Osteocyte (in vitro differentiated cells): Measurements from ENCODE around the gene SLC28A1. TPM values are rescaled to one million over a fixed set of nuclear protein-coding genes. Genes with fewer than 3 reads are reported as not detected.

Source experiments
- DNase-seq: peaks from one replicate; pipeline ENCODE4 v3.0.0; 2021; ENCODE audit warnings: mixed read lengths; ENCODE audit not compliant: unreplicated experiment; ENCODE audit errors: extremely low spot score
- H3K27ac Mint-ChIP-seq: one replicate; pipeline ENCODE4 v1.8.0; 2021; ENCODE audit warnings: mild to moderate bottlenecking, mixed read lengths; ENCODE audit not compliant: unreplicated experiment
- H3K27me3 Mint-ChIP-seq: one replicate; pipeline ENCODE4 v1.8.0; 2021; ENCODE audit warnings: mixed read lengths; ENCODE audit not compliant: unreplicated experiment
- H3K36me3 Mint-ChIP-seq: one replicate; pipeline ENCODE4 v1.8.0; 2021; ENCODE audit warnings: mixed read lengths; ENCODE audit not compliant: unreplicated experiment
- H3K4me1 Mint-ChIP-seq: one replicate; pipeline ENCODE4 v1.8.0; 2021; ENCODE audit warnings: mixed read lengths; ENCODE audit not compliant: unreplicated experiment
- H3K4me3 Mint-ChIP-seq: one replicate; pipeline ENCODE4 v1.8.0; 2021; ENCODE audit warnings: mild to moderate bottlenecking, moderate library complexity, mixed read lengths; ENCODE audit not compliant: unreplicated experiment
- H3K9me3 Mint-ChIP-seq: one replicate; pipeline ENCODE4 v1.8.0; 2021; ENCODE audit warnings: mixed read lengths; ENCODE audit not compliant: unreplicated experiment
- total RNA-seq: library from RNA; stranded (reverse); gene quantifications from 2 replicates; pipeline ENCODE4 v1.2.1, GENCODE V29; 2021
- TF ChIP-seq, protein P1 (sequence below): fragments of 200-600 bp; sonication (generic); IDR thresholded peaks from 2 replicates; pipeline ENCODE4 v1.5.0; 2021; ENCODE audit warnings: antibody characterized with exemption, mild to moderate bottlenecking, moderate library complexity

Gene SLC28A1
- total RNA-seq, 1 donor from 2014 or later, result not detected

DNA sequence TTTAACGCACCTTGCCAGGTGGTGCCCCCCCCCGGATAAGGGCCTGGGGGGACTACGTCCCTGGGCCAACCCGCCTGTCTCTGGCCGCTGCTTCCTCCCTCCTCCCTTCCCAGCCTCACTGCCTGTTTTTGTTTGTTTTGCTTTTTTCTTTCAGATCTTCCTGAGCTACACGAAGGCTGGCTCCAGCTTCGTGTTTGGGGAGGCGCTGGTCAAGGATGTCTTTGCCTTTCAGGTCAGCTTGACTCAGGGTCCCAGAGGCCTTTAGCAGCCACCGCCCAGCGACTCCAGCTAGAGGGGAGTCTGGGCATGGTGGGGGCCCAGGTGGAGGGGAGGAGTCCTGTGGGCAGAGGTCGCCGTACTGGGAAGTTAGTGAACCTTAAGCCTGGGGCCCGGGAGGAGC is 24.1 kb downstream of the SLC28A1 start:
- H3K36me3 Mint-ChIP-seq, result no peaks in the 10 kb centered on the region
- TF ChIP-seq, protein P1, sequence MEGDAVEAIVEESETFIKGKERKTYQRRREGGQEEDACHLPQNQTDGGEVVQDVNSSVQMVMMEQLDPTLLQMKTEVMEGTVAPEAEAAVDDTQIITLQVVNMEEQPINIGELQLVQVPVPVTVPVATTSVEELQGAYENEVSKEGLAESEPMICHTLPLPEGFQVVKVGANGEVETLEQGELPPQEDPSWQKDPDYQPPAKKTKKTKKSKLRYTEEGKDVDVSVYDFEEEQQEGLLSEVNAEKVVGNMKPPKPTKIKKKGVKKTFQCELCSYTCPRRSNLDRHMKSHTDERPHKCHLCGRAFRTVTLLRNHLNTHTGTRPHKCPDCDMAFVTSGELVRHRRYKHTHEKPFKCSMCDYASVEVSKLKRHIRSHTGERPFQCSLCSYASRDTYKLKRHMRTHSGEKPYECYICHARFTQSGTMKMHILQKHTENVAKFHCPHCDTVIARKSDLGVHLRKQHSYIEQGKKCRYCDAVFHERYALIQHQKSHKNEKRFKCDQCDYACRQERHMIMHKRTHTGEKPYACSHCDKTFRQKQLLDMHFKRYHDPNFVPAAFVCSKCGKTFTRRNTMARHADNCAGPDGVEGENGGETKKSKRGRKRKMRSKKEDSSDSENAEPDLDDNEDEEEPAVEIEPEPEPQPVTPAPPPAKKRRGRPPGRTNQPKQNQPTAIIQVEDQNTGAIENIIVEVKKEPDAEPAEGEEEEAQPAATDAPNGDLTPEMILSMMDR, result no peak
- H3K27me3 Mint-ChIP-seq, result no peaks in the 10 kb centered on the region
- peaks cover 31% of the 10 kb centered on the region for H3K4me1 Mint-ChIP-seq
- H3K27ac Mint-ChIP-seq, result no peak overlapping the region
- no peaks in the 10 kb centered on the region for H3K9me3 Mint-ChIP-seq
- no peak overlapping the region for H3K4me3 Mint-ChIP-seq
- DNase-seq, result no peak

DNA sequence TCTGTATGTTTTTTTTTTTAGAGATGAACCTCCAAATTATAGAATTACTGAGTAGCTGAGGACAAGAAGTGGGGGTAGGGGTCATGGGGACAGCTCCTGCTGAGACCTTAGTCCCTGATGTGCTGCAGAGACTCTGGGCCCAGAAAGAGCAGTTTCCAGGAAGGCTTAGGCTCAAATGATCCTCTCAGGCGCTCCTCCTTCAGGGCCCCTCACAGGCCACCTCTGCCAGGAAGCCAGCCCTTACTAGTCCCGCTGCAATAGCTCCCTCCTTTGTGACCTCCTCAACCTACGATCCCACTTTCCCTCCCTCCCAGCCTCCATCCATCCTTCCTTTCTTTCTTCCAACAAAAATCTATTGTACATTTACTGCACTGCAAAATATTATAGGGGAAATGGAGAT is 24.6 kb downstream of the SLC28A1 start:
- Mint-ChIP-seq H3K9me3 (no peaks in the 10 kb centered on the region), H3K4me3 (no peak overlapping the region), H3K27me3 (no peaks in the 10 kb centered on the region), H3K36me3 (no peaks in the 10 kb centered on the region), H3K4me1 (peaks cover 31% of the 10 kb centered on the region), H3K27ac (no peak overlapping the region)
- TF ChIP-seq, protein P1, result no peak
- no peak for DNase-seq

DNA sequence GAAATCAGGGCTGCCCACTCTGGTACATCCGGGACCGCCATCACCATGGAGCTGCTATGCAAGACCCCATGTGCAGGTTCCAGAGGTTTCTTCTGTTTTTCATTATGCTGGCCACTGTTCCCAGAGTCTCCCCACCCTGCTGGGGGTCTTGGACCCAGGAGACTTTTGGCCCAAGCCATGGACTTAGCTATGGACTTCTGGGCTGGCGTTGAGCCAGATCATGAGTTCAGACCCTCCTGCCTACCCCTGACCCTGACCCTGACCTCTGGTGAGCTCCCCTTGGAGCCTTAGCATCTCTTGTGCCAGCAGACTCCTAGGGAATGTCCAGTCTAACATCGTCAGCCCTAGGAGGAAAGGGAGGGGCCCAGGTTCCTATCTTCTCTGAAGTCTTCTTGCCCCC is 25.3 kb downstream of the SLC28A1 start:
- Mint-ChIP-seq H3K36me3 (no peaks in the 10 kb centered on the region), H3K4me1 (peaks cover 38% of the 10 kb centered on the region), H3K27me3 (no peaks in the 10 kb centered on the region), H3K27ac (no peak overlapping the region), H3K4me3 (no peak overlapping the region), H3K9me3 (no peaks in the 10 kb centered on the region)
- TF ChIP-seq, protein P1, result no peak
- DNase-seq, result no peak

DNA sequence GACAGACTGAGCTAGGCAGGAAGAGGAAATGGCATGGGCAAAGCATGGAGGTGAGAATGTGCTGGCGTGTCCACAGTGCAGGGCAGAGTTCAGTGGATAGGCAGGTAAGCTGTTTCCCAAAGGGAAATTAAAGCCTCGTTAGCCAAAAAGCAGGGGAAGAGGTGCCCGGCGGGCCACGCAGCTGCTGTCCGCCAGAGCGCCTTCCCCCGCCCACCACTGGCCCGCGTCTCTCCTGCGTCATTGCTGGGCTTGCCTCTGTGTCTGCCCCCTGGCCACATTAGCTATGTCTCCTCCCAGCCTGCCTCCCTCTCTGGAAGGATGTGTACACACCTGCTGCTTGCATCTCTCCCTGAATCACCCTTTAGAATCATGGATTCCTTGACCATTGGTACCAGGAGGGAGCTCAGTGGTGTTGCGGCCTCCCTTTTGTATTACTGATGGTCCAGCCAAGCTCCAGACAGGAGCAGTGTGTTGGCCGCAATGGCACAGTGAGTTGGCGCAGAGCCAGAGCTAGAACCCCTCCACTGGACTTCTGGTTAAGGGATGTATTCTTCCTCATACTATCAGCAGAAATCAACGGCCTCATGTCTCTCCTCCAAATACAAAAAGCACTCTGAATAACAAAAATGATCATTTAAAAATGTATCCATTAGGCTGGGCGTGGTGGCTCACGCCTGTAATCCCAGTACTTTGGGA is 26.6 kb downstream of the SLC28A1 start:
- Mint-ChIP-seq H3K27ac (peak overlapping the region; percentile 95), H3K4me1 (peaks cover 48% of the 10 kb centered on the region), H3K27me3 (no peaks in the 10 kb centered on the region), H3K9me3 (no peaks in the 10 kb centered on the region), H3K4me3 (no peak overlapping the region), H3K36me3 (no peaks in the 10 kb centered on the region)
- DNase-seq, result no peak
- TF ChIP-seq, protein P1, result no peak

DNA sequence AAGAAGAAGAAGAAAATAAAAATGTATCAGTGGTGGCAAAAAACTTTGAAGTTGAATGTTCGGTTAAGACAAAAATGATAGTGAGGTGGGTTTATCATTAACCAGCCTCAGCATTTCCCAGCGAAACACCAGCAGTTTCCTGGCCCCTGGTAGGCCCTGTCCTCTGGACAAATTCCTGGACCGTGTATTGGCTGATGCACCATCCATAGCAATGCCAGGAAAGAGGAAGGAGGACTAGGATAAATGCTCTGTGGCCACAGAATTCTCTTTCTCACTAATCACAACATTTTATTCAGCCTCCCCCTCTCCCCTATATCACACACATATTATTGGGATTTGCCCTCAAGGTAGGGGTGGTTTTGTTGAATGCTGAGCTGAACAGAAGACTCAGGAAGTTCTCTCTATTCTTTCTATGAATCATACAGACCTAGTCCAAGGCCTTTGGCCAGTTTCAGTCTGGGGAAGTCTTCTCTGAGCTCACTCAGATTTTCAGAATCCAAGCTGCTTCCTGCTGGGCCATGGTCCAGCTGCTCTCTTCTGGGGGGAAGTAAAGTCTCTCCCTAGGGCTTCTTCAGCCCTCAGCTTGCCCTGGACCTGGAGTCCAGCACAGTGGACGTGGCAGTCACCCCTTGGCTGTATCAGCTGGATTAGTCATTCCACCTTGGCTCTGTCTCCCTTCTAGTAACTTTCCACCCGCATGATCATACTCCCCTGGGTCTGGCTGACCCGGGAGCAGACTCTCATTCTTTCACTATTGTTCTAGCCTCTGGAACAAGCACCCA is 27.6 kb downstream of the SLC28A1 start:
- Mint-ChIP-seq H3K4me1 (peaks cover 48% of the 10 kb centered on the region), H3K36me3 (no peaks in the 10 kb centered on the region), H3K27me3 (no peaks in the 10 kb centered on the region), H3K4me3 (peak overlapping the region; percentile 16), H3K27ac (peak overlapping the region; percentile 95), H3K9me3 (no peaks in the 10 kb centered on the region)
- no peak for DNase-seq
- TF ChIP-seq, protein P1, result no peak
